H1 (cell line): ENCODE data around the gene VPS11. TPM values are rescaled to one million over a fixed set of nuclear protein-coding genes. Genes with fewer than 3 reads are reported as not detected.

Source experiments
- GABPA ChIP-seq: IDR thresholded peaks from 2 replicates; pipeline ENCODE4 v1.6.1; 2011; ENCODE audit warnings: mild to moderate bottlenecking, low read length, moderate library complexity, borderline replicate concordance; ENCODE audit not compliant: insufficient read depth
- polyA plus RNA-seq, 7 experiments: library from polyadenylated mRNA; depleted of rRNA in 3 of 7; stranded (reverse) in 5 of 7; unstranded in 2 of 7; fragments of >200 nt in 5 of 7; fragments of 200-250 nt in 2 of 7; gene quantifications; 1 replicate in 5 of 7; 2 replicates in 1 of 7; 4 replicates in 1 of 7; pipeline versions ENCODE4 v1.2.1 to v1.2.3, GENCODE V29; 2011 to 2013; ENCODE audit warnings: missing spikeins in 2 of 7, mixed read lengths in 2 of 7
- total RNA-seq: library from RNA; stranded (reverse); fragmentation: NEBNext Ultra II Directional; extraction: Animal tissue kit (Norgen Biotek cat#: 25700); gene quantifications from 2 replicates; pipeline ENCODE4 v1.2.1, GENCODE V29; 2021

Gene VPS11
- total and polyA plus RNA-seq, 2 of the 8 experiments (the other 6 are each of a cell fraction or from before 2014, with no cell fraction given), result 13.1 to 15.5 TPM

GRCh38 chr11:119107538-119108145, 40.0 kb downstream of the VPS11 start (continued):
- TF ChIP-seq GABPA, result no peak
